HG02759 (cell line): ENCODE data around the gene TMEM208.

Experiments
- ATAC-seq: cut with Tn5 transposase; IDR thresholded peaks from one replicate; pipeline ENCODE4 v1.9.1; 2021; ENCODE audit warnings: mild to moderate bottlenecking, moderate library complexity; ENCODE audit not compliant: unreplicated experiment

The TMEM208 gene

GRCh38 chr16:67207249-67208091, 19.5 kb upstream of the TMEM208 start:
- no peak for ATAC-seq

DNA sequence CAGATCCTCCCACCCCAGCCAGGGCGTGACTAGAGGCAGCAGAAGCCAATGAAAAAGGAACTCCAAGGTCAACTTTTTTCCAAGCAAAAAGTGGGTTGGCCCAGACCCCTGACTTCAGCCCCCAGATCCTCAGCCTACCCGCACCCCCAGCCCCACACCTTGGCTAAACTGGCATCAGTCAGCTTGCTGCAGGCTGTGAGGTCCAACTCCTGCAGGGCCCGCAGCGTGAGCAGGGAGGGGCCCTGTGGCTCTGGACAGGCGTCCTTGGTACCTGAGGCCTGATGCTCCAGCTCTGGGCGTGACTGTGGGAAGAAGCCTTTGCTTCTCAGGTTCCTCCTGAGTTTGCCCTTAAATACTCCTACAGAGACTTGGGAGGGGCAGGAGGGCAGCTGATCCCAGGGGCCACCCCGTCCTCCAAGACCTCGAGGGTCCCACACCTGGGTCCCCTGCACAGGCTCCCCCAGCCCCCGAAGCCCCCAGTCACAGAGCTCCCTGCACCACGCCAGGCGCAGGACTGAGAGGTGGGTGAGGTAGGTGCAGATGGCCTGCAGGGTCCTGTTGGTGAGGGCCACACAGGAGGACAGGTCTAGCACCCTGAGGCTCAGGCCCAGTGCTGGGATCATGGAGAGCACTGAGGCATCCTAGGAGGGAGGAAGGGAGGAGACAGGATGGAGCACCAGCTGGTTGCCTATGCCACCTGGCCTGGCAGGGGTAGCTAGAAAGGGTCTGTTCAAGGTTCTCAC, 18.6 kb upstream of the TMEM208 start:
- ATAC-seq = no peak

- ATAC-seq = no peak
These were observed 17.4 kb upstream of the TMEM208 start for GRCh38 chr16:67209565-67209964.

GRCh38 chr16:67210069-67210937, 16.6 kb upstream of the TMEM208 start:
- ATAC-seq = no peak

GRCh38 chr16:67211674-67212073, 15.3 kb upstream of the TMEM208 start:
- no peak for ATAC-seq

- no peak for ATAC-seq
These were observed 14.2 kb upstream of the TMEM208 start for GRCh38 chr16:67212766-67213165.

DNA sequence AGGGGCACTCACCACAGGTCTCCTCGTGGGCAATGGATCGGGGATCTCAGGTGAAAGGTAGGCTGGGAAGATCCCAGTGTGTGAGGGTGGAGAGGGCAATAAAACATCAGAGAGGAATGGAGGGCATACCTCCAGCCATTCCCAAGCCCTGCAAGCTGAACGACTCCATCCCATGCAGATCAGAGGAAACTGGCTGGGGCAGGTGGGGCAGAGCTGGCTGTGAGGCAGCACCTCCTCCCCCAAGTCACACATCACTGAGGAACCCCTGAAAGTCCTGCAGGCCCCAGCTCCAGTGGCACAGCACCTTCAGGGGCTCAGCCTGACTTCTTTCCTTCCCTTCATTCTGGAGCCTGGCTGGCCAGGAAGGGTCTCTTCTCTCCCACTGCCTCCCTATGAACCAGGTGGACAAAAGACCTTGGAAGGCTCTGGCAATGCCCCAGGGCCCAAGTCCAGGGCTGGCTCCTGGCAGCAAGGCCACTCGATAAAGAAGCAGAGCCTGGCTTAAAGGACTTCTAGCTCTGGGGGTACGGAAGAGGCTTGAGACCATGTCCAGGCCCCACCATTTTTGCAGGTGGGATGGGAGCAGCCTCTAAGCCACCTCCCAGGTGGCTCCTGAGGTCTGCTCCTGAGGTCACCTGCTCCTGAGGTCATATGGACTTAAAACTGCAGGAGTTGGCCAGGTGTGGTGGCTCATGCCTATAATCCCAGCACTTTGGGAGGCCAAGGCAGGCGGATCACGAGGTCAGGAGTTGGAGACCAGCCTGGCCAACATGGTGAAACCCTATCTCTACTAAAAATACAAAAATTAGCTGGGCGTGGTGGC, 13.5 kb upstream of the TMEM208 start:
- ATAC-seq = no peak

DNA sequence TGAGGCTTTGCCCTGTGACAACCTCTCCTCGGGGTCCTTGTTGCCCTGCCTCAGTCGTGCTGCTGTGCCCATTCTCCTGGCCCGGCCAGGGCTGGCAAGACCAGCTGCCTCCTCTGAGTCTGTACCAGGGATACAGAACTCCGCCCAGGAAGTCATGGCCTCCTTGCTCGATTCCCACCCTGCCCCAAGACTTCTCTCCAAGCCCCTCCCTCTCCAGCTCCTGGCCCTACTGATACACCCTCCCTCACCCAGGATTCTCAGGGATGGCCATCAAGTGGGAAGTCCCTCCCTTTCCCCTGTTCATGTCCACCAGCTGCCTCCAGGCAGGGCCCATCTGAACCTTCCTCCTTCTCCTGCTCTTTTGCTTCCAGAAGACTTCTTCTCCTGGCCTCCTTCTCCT, 11.2 kb upstream of the TMEM208 start:
- ATAC-seq = no peak

DNA sequence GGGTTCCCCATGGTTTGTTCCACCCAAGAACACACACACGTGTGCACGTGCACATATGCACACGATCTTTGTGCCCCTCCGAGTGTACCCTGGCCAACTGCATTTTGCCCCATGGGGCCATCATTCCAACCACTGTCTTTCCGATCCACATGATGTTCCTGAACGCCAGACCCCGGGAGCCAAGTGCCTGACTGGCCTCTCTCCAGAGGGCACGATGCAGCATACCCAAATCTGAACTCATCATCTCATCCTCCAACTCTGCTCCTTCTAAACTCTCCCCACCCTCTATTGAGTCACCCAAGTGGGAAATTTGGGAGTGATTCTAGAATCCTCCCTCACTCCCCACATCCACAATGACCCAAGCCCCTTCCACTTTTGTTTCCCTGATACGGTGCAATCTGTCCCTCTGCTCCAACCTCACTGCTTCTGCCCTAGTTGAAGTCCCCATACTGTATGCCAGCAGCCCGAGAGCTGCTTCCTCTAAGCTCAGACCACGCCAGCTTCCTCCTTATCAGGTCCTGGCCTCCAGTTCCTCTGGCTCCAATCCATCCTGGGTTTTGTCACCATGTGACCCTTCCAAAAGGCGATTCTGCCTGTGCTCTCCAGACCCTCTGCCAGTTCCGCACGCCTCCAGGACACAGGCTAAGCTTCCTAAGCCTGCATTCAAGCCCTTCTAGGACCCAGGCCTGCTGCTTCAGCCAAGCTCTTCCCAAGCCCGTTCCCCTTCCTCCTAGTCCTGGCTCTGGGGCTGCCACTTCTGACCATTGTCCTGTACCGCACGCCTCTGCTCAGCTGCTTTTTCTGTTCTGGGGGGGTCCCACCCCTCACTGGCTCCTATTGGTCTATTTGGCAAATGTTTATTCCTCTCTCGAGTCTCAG, 10.1 kb upstream of the TMEM208 start:
- ATAC-seq = no peak

DNA sequence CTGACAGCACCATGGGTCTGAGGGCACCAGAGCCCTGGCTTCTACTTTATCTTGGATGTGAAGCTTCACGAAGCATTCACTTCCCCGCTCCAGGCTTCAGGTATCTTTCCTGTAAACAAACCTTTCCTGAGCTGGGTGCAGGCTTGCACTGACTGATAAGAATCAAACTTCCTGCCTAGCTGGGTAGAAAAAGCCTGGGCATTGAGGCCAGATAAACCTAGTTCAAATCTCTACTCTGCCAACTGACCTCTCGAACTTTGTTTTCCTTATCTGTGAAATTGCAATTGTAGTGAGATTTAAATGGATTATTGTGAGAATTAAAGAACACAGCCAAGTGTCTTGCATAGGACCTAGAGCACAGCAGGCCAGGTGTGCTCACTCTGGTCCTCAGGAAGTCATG, 2.9 kb upstream of the TMEM208 start:
- ATAC-seq = no peak

- no peak for ATAC-seq
These were observed 581 bp upstream of the TMEM208 start for GRCh38 chr16:67226295-67226803.

DNA sequence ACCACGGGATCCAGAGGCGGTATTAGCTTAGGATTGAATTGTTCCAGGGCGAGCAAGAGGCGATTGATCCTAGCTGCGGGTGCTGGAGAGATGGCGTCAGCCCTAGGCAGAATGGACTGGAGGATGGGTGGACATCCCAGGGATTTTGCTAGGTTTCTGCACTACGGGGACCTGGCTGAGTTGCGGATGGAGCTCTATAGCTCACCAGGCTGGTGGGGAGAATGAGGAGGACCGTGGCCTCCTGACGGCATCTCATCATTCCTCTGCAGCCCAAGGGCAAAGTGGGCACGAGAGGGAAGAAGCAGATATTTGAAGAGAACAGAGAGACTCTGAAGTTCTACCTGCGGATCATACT, 614 bp downstream of the TMEM208 start:
- no peak for ATAC-seq

- no peak for ATAC-seq
These were observed 1.3 kb downstream of the TMEM208 start for GRCh38 chr16:67228034-67228785.

DNA sequence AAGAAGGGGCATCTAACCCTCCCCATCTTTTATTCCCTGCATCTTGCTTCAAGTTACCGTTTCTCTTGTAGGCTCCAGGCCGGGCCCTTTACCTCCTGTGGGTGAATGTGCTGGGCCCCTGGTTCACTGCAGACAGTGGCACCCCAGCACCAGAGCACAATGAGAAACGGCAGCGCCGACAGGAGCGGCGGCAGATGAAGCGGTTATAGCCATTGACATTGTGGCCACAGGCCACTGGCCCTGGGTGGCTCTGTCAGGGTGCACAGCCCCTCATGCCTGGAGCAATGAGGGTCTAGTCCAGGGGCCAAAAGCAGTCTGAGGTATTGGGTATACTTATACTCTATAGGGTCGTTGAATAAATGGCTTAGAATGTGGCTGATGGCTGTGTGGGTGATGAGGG, 2.0 kb downstream of the TMEM208 start:
- ATAC-seq = no peak

GRCh38 chr16:67229906-67230808, 3.2 kb downstream of the TMEM208 start:
- no peak for ATAC-seq

- ATAC-seq = no peak
These were observed 4.1 kb downstream of the TMEM208 start for GRCh38 chr16:67230809-67231660.

DNA sequence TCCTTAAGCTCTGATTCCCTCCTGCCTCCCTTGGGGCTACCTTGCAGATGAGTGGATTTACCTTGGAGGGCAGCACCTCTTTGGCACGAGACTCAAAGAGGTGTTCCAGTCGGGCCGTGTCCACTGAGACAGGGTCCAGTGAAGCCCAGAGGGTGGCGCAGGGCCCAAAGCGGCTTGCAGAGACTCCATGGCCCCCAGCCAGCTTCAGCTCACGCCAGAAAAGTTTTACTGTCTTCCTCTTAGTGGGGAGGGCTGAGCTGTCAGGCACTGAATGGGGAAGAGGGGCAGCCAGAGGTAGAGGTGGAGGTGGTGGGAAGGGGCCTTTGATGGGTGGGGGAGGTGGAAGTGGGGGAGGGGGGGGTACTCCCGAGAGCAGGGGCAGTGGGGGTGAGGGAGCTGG, 6.7 kb downstream of the TMEM208 start:
- ATAC-seq = no peak
